ENCODE data around the gene MYO16.

MYO16 gene

GRCh38 chr13:108797354-108797753 lies 167.9 kb downstream of the MYO16 start:
- DNase-seq (ENCODE audit: low spot score): no peak

- DNase-seq (ENCODE audit: low spot score): no peak
These were observed 178.4 kb downstream of the MYO16 start for GRCh38 chr13:108807841-108808240.

GRCh38 chr13:108812165-108812564 lies 182.8 kb downstream of the MYO16 start:
- DNase-seq (ENCODE audit: low spot score): no peak

GRCh38 chr13:108812661-108813060 lies 183.2 kb downstream of the MYO16 start:
- no peak for DNase-seq (ENCODE audit: low spot score)

GRCh38 chr13:108813587-108814170 lies 184.3 kb downstream of the MYO16 start:
- DNase-seq (ENCODE audit: low spot score): no peak

- no peak for DNase-seq (ENCODE audit: low spot score)
These were observed 187.0 kb downstream of the MYO16 start for GRCh38 chr13:108816375-108816774.

- DNase-seq (ENCODE audit: low spot score): peak; percentile 16
These were observed 198.2 kb downstream of the MYO16 start for GRCh38 chr13:108827646-108828045.

- peak; percentile 57 for DNase-seq (ENCODE audit: low spot score)
These were observed 198.8 kb downstream of the MYO16 start for GRCh38 chr13:108828086-108828815.

GRCh38 chr13:108830916-108831315 lies 201.5 kb downstream of the MYO16 start:
- peak; percentile 71 for DNase-seq (ENCODE audit: low spot score)

GRCh38 chr13:108833531-108833930 lies 204.1 kb downstream of the MYO16 start:
- DNase-seq (ENCODE audit: low spot score): no peak

GRCh38 chr13:108834193-108834592 lies 204.8 kb downstream of the MYO16 start:
- DNase-seq (ENCODE audit: low spot score): peak; percentile 84

- no peak for DNase-seq (ENCODE audit: low spot score)
These were observed 205.7 kb downstream of the MYO16 start for GRCh38 chr13:108835083-108835482.

GRCh38 chr13:108850691-108851090 lies 221.3 kb downstream of the MYO16 start:
- no peak for DNase-seq (ENCODE audit: low spot score)

GRCh38 chr13:108851660-108852059 lies 222.2 kb downstream of the MYO16 start:
- DNase-seq (ENCODE audit: low spot score): no peak

- DNase-seq (ENCODE audit: low spot score): no peak
These were observed 223.6 kb downstream of the MYO16 start for GRCh38 chr13:108853031-108853430.

GRCh38 chr13:108855737-108856387 lies 226.5 kb downstream of the MYO16 start:
- DNase-seq (ENCODE audit: low spot score): no peak

- DNase-seq (ENCODE audit: low spot score): no peak
These were observed 229.3 kb downstream of the MYO16 start for GRCh38 chr13:108858676-108859075.

GRCh38 chr13:108859197-108860012 lies 230.0 kb downstream of the MYO16 start:
- DNase-seq (ENCODE audit: low spot score): peak; percentile 64

GRCh38 chr13:108860418-108860817 lies 231.0 kb downstream of the MYO16 start:
- no peak for DNase-seq (ENCODE audit: low spot score)

GRCh38 chr13:108877300-108877699 lies 247.9 kb downstream of the MYO16 start:
- no peak for DNase-seq (ENCODE audit: low spot score)

- DNase-seq (ENCODE audit: low spot score): no peak
These were observed 249.3 kb downstream of the MYO16 start for GRCh38 chr13:108878732-108879131.

GRCh38 chr13:108889324-108889984 lies 260.0 kb downstream of the MYO16 start:
- no peak for DNase-seq (ENCODE audit: low spot score)
